ENCODE measurements around the gene CCDC24.

DNA sequence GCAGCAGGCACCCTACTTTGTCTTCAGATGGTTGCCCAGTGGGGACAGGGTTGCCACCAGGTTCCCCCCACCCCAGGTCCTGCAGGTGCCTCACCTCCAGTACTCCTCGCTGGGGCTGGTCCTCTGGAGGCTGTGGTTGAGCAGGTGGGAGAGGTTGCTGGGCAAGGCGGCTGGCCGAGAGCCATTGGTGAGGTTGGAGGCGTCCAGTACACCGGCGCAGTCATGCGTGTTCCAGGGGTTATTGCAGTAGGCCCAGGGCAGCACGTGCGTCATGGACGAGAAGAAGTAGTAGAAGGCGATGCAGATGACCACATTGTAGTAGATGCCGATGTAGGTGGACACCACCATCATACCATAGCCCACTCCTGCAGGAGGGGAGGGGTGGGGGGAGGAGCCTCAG lies 16.9 kb downstream of the CCDC24 start:
- TF ChIP-seq CTCF (IDR thresholded peaks at IDR 0.05) (no peak), POLR2A (IDR thresholded peaks at IDR 0.05) (no peak), EP300 (IDR thresholded peaks at IDR 0.05) (no peak)

Data from ovary (tissue), 3 donors.